SK-N-MC (cell line): ENCODE results near the gene ACSS2.

Source experiments
- DNase-seq: peaks from one replicate; pipeline ENCODE4 v3.0.0-alpha.2; 2011; ENCODE audit warnings: low read depth, low spot score
- H3K27ac ChIP-seq: fragments of 200-600 bp; sonication (generic); 2 replicates; pipeline ENCODE4 v1.5.1; 2016; ENCODE audit warnings: mixed run types
- H3K36me3 ChIP-seq: fragments of 200-600 bp; sonication (generic); 2 replicates; pipeline ENCODE4 v1.6.1; 2017; ENCODE audit warnings: antibody characterized with exemption, low read length, mixed read lengths; ENCODE audit not compliant: insufficient read depth
- H3K4me3 ChIP-seq: fragments of 200-600 bp; sonication (generic); 2 replicates; pipeline ENCODE4 v1.5.1; 2016
- H3K9ac ChIP-seq: fragments of 200-600 bp; sonication (generic); 2 replicates; pipeline ENCODE4 v1.8.0; 2017; ENCODE audit warnings: mixed run types, mixed read lengths; ENCODE audit not compliant: insufficient read length
- H3K9me3 ChIP-seq: fragments of 200-600 bp; sonication (generic); 2 replicates; pipeline ENCODE4 v1.6.1; 2017; ENCODE audit warnings: low read depth, mild to moderate bottlenecking, antibody characterized with exemption, low read length, moderate library complexity, mixed read lengths
- EZH2 ChIP-seq: fragments of 200-600 bp; sonication (generic); IDR thresholded peaks from one replicate; pipeline ENCODE4 v1.6.1; 2017; ENCODE audit warnings: antibody characterized with exemption
- FOXP2 ChIP-seq: optimal IDR thresholded peaks from 2 replicates; pipeline ENCODE3; 2011; ENCODE audit warnings: mild to moderate bottlenecking, moderate library complexity; ENCODE audit not compliant: insufficient read depth; ENCODE audit errors: extremely low read length, control extremely low read depth
- POLR2AphosphoS5 ChIP-seq: IDR thresholded peaks from 2 replicates; pipeline ENCODE4 v1.6.1; 2012; ENCODE audit warnings: mild to moderate bottlenecking, low read depth, low read length, borderline replicate concordance

ACSS2 gene

DNA sequence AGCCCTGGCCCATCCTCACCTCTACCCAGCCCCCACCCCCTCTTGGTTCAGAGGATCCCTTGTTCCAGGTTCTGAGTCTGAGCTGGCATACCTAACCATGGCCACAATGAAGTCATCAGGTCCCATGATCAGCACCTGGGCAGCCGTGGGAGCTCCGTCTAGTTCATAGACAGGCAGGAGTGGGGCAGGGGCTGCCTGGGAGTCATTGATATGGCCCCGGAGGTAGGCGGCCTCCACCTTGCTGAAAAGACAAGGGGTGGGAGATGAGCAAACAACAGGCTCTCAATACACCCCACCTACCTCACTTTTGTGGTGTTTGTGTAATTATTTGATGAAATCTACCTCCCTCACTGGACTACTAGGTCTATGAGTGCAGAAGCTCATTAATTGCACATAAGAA lies 24.1 kb upstream of the ACSS2 start:
- Histone ChIP-seq H3K9ac (no peak overlapping the region), H3K36me3 (no peaks in the 10 kb centered on the region; the same call in 1 of the 2 replicates), H3K9me3 (no peaks in the 10 kb centered on the region), H3K4me3 (no peak overlapping the region), H3K27ac (no peak overlapping the region)
- TF ChIP-seq POLR2AphosphoS5 (no peak), EZH2 (no peak), FOXP2 (no peak)
- DNase-seq, result no peak

DNA sequence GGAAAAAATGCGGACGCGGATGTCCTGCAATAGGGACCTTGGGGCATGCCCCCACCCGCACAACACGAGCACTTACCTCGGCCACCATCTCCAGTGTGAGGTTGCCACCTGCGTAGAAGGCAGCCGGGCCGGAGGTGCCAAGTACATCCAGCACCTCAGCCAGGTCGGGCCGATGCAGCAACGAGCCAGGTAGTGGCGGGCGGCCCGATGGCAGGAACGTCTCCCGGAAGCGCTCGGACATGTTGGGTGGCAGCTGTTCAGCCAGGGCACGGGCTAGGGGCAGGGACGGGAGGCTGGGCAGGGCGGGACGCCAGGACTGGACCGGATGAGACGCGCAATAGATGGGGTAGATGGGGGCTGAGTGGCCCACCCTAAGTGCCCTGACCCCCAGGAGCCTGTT lies 17.0 kb upstream of the ACSS2 start:
- no peak for TF ChIP-seq POLR2AphosphoS5
- no peak for TF ChIP-seq EZH2
- no peak for DNase-seq

DNA sequence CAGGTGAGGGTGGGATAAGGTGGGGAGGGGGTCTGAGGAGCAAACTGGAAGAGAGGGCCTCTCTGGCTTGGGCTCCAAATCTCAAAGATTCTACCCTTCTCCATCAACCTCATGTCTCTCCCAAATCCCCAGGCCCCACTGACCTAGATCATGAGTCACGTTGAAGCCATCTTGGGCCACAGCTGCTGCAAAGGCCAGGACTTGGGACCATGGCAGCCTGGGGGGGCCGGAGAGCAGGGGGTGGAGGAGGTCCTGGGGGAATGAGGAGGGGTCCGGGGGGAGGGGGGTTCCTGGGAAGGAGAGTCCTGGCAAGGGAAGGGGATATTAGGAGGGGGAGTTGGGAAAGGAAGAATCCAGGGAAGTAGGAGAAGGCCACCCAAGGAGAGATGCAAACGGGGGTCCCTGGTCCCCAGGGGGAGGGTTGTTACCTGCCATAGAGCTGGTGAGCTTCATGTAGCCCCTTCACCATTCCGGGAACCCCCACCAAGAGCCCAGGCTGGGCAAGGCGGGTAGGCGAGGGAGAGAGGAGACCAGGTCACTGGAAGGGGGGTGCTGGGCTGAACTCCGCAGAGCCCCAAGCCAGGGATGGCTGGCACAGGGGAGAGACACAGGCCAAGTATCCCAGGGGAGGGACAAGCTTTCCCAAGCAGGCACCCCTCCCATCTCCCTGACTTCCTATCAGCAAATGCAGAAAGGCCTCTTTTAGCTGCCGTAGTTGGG lies 16.4 kb upstream of the ACSS2 start:
- H3K9me3 ChIP-seq, result no peaks in the 10 kb centered on the region
- TF ChIP-seq EZH2 (no peak), POLR2AphosphoS5 (no peak), FOXP2 (no peak)
- no peaks in the 10 kb centered on the region for H3K36me3 ChIP-seq
- H3K4me3 ChIP-seq, result no peak overlapping the region
- no peak overlapping the region for H3K9ac ChIP-seq
- no peak for DNase-seq
- no peak overlapping the region for H3K27ac ChIP-seq

More for the DNA sequence above, 17.0 kb upstream of the ACSS2 start:
- no peak overlapping the region for H3K9ac ChIP-seq
- H3K9me3 ChIP-seq, result no peaks in the 10 kb centered on the region
- H3K36me3 ChIP-seq, result no peaks in the 10 kb centered on the region
- H3K27ac ChIP-seq, result no peak overlapping the region
- no peak overlapping the region for H3K4me3 ChIP-seq

DNA sequence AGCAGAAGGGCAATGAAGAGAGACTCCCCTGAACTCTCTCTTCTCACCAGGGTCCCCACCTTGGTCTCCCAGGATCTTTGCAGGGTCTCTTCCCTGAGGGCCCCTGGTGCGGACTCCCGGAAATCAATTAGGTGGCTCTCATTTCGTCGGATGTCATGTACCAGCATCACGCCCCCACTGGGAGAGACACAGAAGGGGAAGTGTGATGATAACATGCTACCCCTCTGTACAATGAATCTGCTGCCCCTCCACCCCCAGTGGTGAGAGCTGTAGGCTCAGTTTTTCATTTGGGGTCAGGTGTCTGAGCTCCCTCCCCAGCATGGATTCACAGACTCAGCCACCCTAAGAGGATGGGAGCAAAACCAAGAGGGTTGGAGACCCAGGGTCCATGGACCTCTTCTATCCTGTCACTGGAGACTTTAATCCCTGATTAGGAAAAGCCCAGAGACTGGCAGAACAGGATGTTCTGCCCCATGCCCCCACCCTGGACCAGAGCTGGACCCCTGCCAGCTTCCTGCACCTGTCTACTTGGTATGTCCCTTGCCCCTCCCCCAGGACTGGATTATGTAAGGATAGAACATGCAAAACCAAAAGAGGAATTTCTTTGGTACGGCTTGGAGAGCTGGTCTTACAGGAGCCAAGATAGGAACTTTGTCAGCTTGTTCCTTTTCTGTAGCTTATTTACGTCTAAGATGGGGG lies 14.9 kb upstream of the ACSS2 start:
- TF ChIP-seq POLR2AphosphoS5, result no peak
- TF ChIP-seq FOXP2, result no peak
- no peak for TF ChIP-seq EZH2
- Histone ChIP-seq H3K36me3 (no peaks in the 10 kb centered on the region), H3K9me3 (no peaks in the 10 kb centered on the region), H3K27ac (no peak overlapping the region), H3K9ac (no peak overlapping the region), H3K4me3 (no peak overlapping the region)
- DNase-seq, result no peak

DNA sequence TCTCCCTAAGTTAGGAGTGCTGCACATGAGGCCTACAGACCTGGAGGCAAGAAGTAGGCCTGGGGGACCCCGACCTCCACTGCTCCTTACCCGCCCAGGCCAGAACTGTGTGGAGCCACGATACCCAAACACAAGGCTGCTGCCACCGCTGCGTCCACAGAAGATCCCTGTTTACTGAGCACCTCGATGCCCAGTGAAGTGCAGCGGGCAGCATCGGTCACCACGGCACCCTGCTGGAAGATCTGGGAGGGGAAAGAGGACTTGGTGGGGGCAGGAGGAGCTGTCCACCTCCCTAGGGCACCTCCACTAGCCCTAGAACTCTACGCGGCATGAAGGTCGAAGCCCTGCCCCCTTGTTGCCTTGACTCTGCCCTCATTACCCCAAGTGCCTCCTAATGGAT lies 13.7 kb upstream of the ACSS2 start:
- DNase-seq, result no peak
- Histone ChIP-seq H3K27ac (no peak overlapping the region), H3K36me3 (no peaks in the 10 kb centered on the region), H3K9me3 (no peaks in the 10 kb centered on the region), H3K4me3 (no peak overlapping the region), H3K9ac (no peak overlapping the region)
- TF ChIP-seq EZH2, result no peak
- TF ChIP-seq FOXP2, result no peak
- TF ChIP-seq POLR2AphosphoS5, result no peak

DNA sequence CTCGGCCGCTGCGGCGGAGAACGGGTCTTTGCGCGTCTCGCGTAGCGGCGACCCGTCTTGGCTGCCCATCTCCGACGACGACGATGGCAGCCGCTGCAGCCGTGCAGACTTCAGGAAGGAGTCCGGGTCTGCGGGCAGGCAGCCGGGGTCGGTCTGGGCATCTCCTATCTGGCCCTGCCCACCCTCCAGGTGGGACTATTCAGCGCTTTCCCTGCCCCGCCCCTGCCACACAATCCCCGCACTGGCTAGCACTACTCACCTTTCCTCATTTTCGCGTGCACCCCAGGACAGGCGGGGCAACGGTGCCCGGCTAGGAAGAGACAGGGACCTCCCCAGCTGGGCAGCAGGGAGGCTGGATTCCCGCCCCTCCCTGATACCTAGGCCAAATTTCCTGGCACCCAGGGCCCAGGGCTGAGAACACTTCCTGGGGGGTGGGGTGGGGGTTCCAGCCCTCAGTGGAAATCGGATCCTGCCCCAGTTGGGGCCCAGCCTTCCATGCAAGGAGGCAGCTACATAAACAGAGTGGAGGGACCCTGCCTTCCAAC lies 12.9 kb upstream of the ACSS2 start:
- TF ChIP-seq EZH2, result no peak
- no peak for TF ChIP-seq POLR2AphosphoS5
- TF ChIP-seq FOXP2, result no peak
- Histone ChIP-seq H3K9ac (no peak overlapping the region), H3K4me3 (no peak overlapping the region), H3K27ac (no peak overlapping the region), H3K36me3 (no peaks in the 10 kb centered on the region), H3K9me3 (no peaks in the 10 kb centered on the region)
- DNase-seq, result no peak

DNA sequence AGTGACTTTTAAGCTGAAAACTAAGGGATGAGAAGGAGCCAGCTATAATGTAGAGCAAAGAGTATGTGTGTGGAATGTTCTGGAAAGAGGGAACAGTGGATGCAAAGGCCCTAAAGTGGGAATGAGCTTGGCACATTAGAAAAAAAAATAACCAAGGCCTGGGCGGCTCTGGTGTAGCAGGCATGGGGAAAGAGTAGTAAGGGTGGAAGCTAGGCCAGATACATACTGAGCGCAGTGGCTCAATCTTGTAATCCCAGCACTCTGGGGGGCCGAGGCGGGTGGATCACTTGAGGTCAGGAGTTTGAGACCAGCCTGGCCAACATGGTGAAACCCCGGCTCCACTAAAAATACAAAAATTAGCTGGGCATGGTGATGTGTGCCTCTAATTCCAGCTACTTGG lies 12.2 kb upstream of the ACSS2 start:
- no peak overlapping the region for H3K4me3 ChIP-seq
- no peaks in the 10 kb centered on the region for H3K36me3 ChIP-seq
- no peak overlapping the region for H3K27ac ChIP-seq
- no peaks in the 10 kb centered on the region for H3K9me3 ChIP-seq
- H3K9ac ChIP-seq, result no peak overlapping the region
- TF ChIP-seq FOXP2 (no peak), POLR2AphosphoS5 (no peak), EZH2 (no peak)
- DNase-seq, result no peak

DNA sequence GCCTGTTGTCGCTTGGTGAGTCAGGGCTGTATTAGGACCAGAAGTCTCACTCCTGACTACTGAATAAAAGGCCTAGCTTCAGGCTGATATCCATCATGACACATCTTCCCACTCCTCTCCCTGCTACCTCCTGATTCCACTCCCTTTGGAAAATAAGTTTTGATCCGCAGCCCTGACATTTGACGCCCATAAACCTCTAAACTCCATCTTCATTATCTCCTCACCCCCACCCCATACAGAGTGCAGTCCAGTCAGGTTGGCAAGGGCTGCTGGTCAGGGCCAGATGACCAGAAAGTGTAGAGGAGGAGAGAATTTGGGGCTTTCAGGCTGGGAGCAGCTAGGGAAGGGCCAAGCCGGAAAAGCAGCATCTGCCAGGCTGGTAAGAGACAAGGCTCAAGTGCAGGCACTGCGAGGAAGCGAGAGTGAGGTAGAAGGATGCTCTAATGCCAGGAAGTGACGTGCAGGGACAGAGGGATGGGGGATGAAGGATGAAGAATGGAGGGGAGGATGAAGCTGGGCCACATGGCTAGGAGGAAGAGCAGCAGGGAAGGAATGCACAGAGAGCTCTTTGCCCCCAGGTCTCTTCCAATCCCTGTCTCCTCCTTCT lies 5.0 kb upstream of the ACSS2 start:
- TF ChIP-seq FOXP2, result no peak
- no peak for TF ChIP-seq POLR2AphosphoS5
- TF ChIP-seq EZH2, result no peak
- H3K9ac ChIP-seq, result peak overlapping the region; percentile 76
- peak overlapping the region; percentile 94 for H3K4me3 ChIP-seq
- DNase-seq, result no peak
- no peaks in the 10 kb centered on the region for H3K9me3 ChIP-seq
- no peaks in the 10 kb centered on the region for H3K36me3 ChIP-seq
- H3K27ac ChIP-seq, result no peak overlapping the region
